DMS153 treated with DMSO at 0.1 percent for 48 hours (cell line): ENCODE results near the gene CEP131.

Experiments
- DNase-seq: peaks from one replicate; lab custom pipeline; 2025; ENCODE audit not compliant: unreplicated experiment; lab: John Stamatoyannopoulos, UW

CEP131 gene

DNA sequence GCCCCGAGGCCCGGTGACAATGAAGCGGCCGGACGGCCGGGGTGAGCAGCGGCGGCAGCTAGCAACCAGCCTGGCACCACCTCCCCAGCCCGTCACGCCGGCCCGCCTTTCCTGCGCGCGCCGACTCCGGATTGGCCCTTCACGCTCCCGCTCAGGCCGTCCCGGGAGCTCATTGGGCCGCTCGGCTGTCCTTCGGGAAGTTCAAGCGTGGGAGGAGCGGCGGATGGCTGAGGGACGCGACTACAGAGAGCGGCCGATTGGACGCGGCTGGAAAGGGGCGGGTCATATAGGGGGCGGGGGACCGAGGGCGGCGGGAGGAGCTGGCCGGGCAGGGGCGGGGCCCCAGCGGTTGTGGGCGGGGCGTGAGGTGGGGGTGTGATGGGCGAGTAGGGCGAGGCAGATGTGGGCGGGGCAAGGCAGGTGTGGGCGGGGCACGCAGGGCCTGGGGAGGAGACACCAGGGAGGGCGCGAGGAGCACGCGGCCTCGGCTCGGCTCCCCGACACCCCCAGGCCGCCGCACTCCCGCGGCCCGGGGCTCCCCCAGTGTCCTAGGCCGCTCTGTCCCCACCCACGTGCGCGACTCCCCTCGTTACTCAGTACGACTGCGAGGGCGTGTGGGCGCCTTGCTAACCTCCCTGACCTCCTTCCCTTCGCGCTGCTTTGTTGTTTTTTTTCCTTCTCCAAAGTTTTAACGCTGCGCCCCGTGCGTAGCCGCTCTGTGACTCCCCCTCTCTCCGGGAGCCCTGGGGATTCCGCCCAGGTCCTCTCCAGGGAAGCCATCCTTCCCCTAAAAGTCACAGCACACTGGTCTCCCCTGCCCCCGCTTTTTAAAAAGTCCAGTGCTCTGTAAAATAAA, at the start of gene CEP131:
Gene CEP131, minus strand, starts transcription at position 60 of the 856 bp plus-strand sequence. CDS start 2,909 bp downstream, outside the sequence.
- peak; percentile 96 for DNase-seq

- DNase-seq, result no peak
These were observed 48.5 kb upstream of the CEP131 start for GRCh38 chr17:81271226-81271625.

DNA sequence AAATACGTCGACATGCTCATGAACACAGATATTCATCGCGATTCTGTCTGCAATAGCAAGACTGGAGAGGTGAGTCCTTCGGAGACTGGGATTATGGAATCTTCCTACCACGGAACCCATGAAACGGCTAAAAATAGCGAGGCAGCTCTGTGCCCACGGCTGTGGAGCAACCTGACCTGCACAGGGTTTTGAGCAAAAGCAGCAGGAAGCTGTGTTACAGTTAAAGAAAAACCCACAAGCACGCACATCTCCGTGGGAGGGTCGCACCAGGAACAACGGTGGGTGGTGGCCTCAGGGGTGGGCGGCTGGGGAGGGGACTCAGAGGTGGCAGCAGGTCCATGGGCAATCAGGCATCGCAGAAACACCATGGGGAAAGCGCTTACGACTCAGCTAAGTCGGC, 47.5 kb upstream of the CEP131 start:
- no peak for DNase-seq

GRCh38 chr17:81267390-81268067, 44.8 kb upstream of the CEP131 start:
- DNase-seq, result no peak

DNA sequence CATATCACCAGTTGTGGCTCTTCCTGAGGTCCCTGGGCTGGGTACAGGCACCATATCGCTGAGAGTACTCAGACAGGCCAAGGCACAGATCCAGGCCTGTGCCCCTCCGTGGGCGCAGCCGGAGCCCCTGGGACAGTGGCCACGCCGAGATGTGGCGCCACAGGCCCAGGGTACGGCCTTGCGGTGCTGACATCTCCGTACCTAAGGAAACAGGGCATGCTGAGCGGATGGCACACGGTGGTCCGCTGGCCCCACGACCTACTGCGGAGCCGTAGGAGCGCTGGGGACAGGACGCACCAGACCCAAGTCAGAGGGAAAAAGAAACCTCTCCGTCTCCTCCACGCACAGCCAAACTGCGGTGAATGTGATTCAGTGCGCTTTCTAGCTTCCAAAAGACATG, 42.8 kb upstream of the CEP131 start:
- DNase-seq, result no peak

DNA sequence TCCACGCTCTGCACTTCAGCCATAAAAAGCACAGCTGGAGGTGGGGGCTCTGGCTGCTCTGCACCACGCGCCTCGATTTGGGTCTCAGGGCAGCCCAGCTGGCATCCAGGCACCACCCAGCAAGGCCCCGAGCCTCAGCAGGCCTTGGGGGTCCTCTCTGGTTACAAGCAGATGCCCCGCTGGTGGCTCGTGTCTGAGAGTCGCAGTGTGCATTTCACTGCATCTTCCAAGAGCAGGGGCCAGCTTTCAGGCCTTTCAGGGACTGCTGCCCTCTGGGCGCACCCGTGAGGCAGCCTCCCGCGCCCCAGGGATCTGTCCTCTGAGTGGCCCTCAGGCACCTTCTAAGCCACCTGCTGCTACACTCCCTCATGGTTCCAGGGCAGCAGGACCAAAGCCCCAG, 41.9 kb upstream of the CEP131 start:
- no peak for DNase-seq

- DNase-seq, result no peak
These were observed 40.8 kb upstream of the CEP131 start for GRCh38 chr17:81263371-81264181.

DNA sequence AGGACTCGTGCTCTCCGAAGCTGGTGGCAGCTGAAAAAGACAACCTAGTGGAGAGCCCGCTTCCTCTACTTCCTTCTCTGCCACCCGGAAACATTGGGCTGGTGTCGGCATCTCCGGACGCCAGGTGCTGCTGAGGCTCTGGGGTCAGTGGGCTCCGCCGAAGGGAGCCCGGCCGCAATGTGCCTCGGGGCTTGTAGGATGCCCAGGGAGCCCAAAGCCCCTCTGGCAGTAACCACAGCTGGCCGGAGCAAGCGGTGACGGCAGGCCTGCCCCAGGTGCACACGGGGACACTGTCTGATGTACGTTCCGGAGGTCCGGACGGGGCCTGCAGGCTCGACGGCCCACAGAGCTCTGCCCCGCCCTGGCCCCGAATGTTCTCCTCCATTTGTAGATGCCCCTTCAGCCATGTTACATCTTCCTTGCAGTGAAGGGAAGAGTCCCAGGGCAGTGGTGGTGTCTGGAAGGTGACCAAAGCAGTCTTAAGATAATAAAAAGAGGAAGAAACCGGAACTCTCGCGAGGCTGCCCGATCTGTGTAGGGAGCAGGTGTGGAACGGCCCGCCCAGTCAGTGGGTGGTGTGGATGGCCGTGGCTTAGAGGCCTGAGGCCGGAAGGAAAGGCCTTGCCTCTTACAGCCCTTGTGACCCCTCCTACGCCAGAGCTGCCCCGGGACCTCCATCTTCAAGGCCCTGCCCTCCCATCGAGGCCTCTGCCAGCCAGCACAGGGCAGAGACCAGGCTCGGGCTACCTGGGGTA, 39.0 kb upstream of the CEP131 start:
- no peak for DNase-seq

DNA sequence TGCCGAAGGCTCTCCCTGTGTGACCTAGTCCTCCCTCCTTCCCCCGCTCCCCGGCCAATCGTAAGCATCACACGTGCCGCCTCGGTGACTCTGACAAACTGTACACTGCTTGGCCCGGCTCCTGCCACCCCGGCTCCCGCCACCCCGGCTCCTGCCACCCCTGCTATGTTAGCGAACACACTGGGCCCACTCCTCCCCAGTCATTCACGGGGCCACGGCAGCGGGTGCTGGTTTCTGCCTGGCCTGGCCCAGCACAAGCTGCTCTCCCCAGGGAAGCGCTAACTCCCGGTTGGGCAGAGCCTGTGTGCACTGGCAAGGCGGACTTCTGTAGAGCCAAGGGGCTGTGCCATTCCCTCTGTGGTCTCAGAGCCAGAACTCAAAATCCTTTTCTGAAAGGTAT, 38.3 kb upstream of the CEP131 start:
- DNase-seq, result no peak

DNA sequence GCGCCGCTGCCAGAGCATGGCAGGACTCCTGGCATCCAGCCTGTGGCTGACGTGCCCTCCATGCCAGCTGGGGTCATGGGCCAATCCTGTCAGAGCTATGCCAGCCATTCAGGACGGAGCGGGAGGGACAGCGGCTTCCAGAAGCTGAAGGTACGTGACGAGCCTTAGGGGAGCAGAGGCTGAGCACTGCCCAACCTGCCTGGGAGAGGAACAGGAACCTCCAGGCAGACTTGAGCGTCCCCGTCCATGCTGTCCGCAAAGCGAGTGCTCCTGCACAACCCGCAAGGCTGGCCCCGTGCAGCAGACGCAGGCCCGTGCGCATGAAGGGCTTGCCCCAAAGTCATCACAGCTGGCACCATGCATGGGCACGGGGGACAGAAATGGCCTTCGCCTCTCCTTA, 37.9 kb upstream of the CEP131 start:
- DNase-seq, result no peak

- no peak for DNase-seq
These were observed 37.4 kb upstream of the CEP131 start for GRCh38 chr17:81260171-81260570.

GRCh38 chr17:81259058-81259605, 36.4 kb upstream of the CEP131 start:
- no peak for DNase-seq

- no peak for DNase-seq
These were observed 35.5 kb upstream of the CEP131 start for GRCh38 chr17:81258292-81258691.

GRCh38 chr17:81257533-81257932, 34.8 kb upstream of the CEP131 start:
- no peak for DNase-seq

GRCh38 chr17:81256616-81257015, 33.9 kb upstream of the CEP131 start:
- no peak for DNase-seq

DNA sequence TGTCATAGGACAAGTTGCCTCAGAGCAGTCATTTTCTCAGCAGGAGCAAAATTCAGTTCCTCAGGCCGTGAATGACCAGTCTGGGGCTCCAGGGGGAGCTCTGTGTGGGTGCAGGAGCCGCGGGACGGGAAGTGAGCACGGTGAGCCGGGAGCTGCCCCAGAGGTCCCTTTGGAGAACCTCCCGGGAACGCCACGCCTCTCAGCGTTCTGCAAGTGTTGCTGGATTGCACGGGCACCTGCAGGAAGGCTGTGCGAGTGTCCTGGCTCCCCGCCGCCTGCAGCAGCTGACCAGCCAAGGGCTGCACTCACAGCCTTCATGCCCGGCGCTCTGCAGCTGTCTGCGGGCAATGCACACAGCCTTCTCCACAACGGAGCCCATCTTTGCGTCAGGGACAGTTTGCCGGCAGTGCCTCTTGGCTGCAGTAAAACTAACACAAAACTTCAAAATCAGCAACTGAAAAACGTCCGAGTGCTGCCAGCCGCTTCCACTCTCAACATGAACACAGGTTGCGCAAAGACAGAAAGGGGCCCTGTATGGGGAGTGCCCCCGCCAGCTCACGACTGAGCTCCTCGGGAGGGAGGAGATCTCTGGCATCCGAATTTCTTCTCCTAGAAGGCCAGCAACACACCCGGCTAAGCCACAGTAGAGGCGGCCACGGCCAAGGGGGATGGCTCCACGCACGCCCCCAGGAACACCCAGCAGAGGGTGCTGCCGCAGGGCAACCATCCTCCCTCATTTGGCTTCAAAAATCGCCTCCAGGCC, 32.4 kb upstream of the CEP131 start:
- peak; percentile 84 for DNase-seq

- peak; percentile 26 for DNase-seq
These were observed 30.8 kb upstream of the CEP131 start for GRCh38 chr17:81253358-81254131.

DNA sequence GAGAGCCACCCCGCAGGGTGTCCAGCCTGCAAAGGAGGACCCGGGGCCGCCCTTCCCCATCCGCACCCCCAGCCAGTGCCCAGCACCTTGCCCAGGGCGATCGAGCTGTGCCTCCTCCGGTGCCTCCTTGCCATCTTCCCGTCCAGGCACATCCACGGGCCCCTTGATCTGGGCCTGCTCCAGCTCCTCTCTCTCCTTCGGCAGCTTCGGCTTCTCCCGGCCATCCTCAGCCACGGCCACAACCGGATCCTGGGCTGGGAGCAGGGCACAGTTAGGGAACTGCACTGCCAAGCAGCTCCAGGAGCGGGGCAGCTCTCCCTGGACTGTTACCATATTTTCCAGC, 30.2 kb upstream of the CEP131 start:
- DNase-seq, result no peak

DNA sequence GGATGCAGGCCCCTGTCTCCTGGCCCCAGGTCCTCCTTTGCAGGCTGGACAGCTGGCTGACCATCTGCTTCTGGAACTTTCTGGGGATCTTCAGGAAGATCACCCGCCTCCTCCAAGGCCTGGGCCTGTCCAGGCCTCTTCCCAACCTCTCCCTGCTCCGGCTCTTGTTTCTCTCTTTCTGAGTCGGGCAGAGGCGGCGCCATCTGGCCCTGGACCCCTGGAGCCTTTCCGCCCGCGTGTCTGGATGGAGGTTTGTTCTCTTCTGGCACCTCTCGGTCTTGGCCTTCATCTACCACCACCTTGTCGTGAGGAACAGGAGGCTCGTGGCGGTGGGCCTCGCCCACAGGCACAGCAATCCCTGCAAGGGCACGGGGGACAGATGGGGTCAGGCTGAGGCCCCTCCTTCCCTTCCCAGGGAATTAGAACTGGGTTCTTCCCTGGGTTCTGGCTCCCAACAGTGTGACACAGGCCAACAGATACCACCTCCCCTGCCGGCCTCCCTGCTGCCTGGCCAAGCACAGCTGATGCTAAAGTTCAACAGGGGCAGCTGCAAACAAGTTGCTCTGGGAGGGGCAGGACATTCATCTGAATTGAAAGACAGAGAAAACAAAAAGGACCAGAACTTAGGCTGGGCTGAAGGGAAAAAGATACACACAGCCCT, 29.7 kb upstream of the CEP131 start:
- DNase-seq, result no peak
